Liver (tissue), 9 donors: ENCODE data around the gene MYO3B. TPM values are rescaled to one million over a fixed set of nuclear protein-coding genes. Genes with fewer than 3 reads are reported as not detected.

ENCODE experiments used
- DNase-seq: peaks from one replicate; pipeline ENCODE4 v3.0.0-alpha.2; 2017; ENCODE audit warnings: low spot score
- H3K27ac ChIP-seq, 2 donors: one replicate each; pipeline ENCODE4 v1.7.0; 2013; ENCODE audit warnings: inconsistent platforms in 2 of 2, low read length in 2 of 2, control low read depth in 1 of 2, low read depth in 1 of 2, mild to moderate bottlenecking in 1 of 2
- H3K27me3 ChIP-seq, 4 donors: one replicate each; pipeline versions ENCODE4 v1.6.1 to v1.7.0; 2013; ENCODE audit warnings: low read length in 3 of 4, inconsistent platforms in 1 of 4, mild to moderate bottlenecking in 1 of 4, moderate library complexity in 1 of 4; ENCODE audit not compliant: control insufficient read depth in 4 of 4, insufficient read depth in 4 of 4
- H3K36me3 ChIP-seq, 4 donors: one replicate each; pipeline versions ENCODE4 v1.6.1 to v1.7.0; 2013; ENCODE audit warnings: low read length in 3 of 4, mild to moderate bottlenecking in 3 of 4, low read depth in 1 of 4, moderate library complexity in 1 of 4; ENCODE audit not compliant: control insufficient read depth in 4 of 4, insufficient read depth in 3 of 4
- H3K4me1 ChIP-seq, 4 donors: one replicate each; pipeline versions ENCODE4 v1.6.1 to v1.7.0; 2013; ENCODE audit warnings: low read length in 3 of 4, mild to moderate bottlenecking in 3 of 4, moderate library complexity in 1 of 4; ENCODE audit not compliant: control insufficient read depth in 4 of 4, insufficient read depth in 4 of 4
- H3K4me3 ChIP-seq, 3 donors: one replicate each; pipeline versions ENCODE4 v1.6.1 to v1.7.0; 2013; ENCODE audit warnings: low read length in 3 of 3, control low read depth in 1 of 3, low read depth in 1 of 3, mild to moderate bottlenecking in 1 of 3
- H3K9ac ChIP-seq, 2 donors: one replicate each; pipeline ENCODE4 v1.7.0; 2013; ENCODE audit warnings: low read length in 2 of 2, mild to moderate bottlenecking in 2 of 2, moderate library complexity in 2 of 2, control low read depth in 1 of 2, low read depth in 1 of 2
- H3K9me3 ChIP-seq, 4 donors: one replicate each; pipeline versions ENCODE4 v1.6.1 to v1.7.0; 2013; ENCODE audit warnings: low read length in 3 of 4; ENCODE audit not compliant: control insufficient read depth in 4 of 4
- EGR1 ChIP-seq, 2 donors: IDR thresholded peaks; 2 replicates each; pipeline ENCODE4 v1.6.1; 2016 to 2018; ENCODE audit warnings: antibody characterized with exemption in 2 of 2, low read depth in 2 of 2
- HNF4A ChIP-seq, 2 donors: conservative IDR thresholded peaks; 2 replicates each; pipeline ENCODE4 v1.6.1; 2016; ENCODE audit warnings: antibody characterized with exemption in 2 of 2, mild to moderate bottlenecking in 2 of 2
- JUND ChIP-seq, 2 donors: IDR thresholded peaks; 2 replicates each; pipeline ENCODE4 v1.6.1; 2016; ENCODE audit warnings: antibody characterized with exemption in 2 of 2
- MAX ChIP-seq: IDR thresholded peaks from 2 replicates; pipeline ENCODE4 v1.6.1; 2016; ENCODE audit warnings: antibody characterized with exemption
- NR2F2 ChIP-seq: IDR thresholded peaks from 2 replicates; pipeline ENCODE4 v1.6.1; 2016; ENCODE audit warnings: antibody characterized with exemption
- RAD21 ChIP-seq, 2 donors: IDR thresholded peaks; 2 replicates each; pipeline ENCODE4 v1.6.1; 2016; ENCODE audit warnings: antibody characterized with exemption in 2 of 2, mild to moderate bottlenecking in 2 of 2
- SP1 ChIP-seq: IDR thresholded peaks from 2 replicates; pipeline ENCODE4 v1.6.1; 2018; ENCODE audit warnings: antibody characterized with exemption, mild to moderate bottlenecking
- TAF1 ChIP-seq: conservative IDR thresholded peaks from 2 replicates; pipeline ENCODE4 v1.6.1; 2016; ENCODE audit warnings: antibody characterized with exemption, mild to moderate bottlenecking
- ZBTB33 ChIP-seq: IDR thresholded peaks from 2 replicates; pipeline ENCODE4 v1.6.1; 2016; ENCODE audit warnings: antibody characterized with exemption
- WGBS: extraction: QIAGEN DNeasy Blood & Tissue Kit; methylation state at CpG from one replicate; pipeline ENCODE4 v1.1.7; 2013; 5-methylcytosine and 5-hydroxymethylcytosine counted together
- polyA plus RNA-seq, 2 donors: library from polyadenylated mRNA; stranded (reverse) in 1 of 2; unstranded in 1 of 2; fragments of 200-250 nt in 1 of 2; fragments of >200 nt in 1 of 2; fragmentation: Nextera tagmentation in 1 of 2; extraction: Ambion mirVana in 1 of 2; gene quantifications; one replicate each; pipeline versions ENCODE4 v1.2.1 to v1.2.3, GENCODE V29; 2013 to 2015
- total RNA-seq, 2 donors: library from RNA; depleted of rRNA; stranded (reverse); fragments of >200 nt; gene quantifications; one replicate each; pipeline ENCODE4 v1.2.3, GENCODE V29; 2014
- TF ChIP-seq, protein P1 (sequence below): fragments of 150-350 bp; IDR thresholded peaks from 2 replicates; pipeline ENCODE4 v1.5.1; 2017; ENCODE audit warnings: improper control_type of control experiment, low read depth, low read length; ENCODE audit not compliant: missing input control
- TF ChIP-seq, protein P2 (sequence below): IDR thresholded peaks from 2 replicates; pipeline ENCODE4 v1.6.1; 2016; ENCODE audit warnings: antibody characterized with exemption
- TF ChIP-seq, protein P3 (sequence below): IDR thresholded peaks from 2 replicates; pipeline ENCODE4 v1.6.1; 2016; ENCODE audit warnings: antibody characterized with exemption, mild to moderate bottlenecking
- donor health status: healthy.
- donor health status: healthy.
- donor health status: healthy.
- donor health status: healthy.
- donor health status: healthy.

The MYO3B gene
- total and polyA plus RNA-seq, 4 donors: under 0.01 to 0.05 TPM; not detected in 2

GRCh38 chr2:170243118-170243837 is 65.3 kb downstream of the MYO3B start (continued):
- TF ChIP-seq RAD21 (IDR thresholded peaks at IDR 0.05) (no peak), JUND (IDR thresholded peaks at IDR 0.05) (no peak)

- H3K36me3 ChIP-seq: no peaks in the 10 kb centered on the region
- H3K4me1 ChIP-seq: no peaks in the 10 kb centered on the region
- no peak overlapping the region for H3K9ac ChIP-seq
- 61% methylated on average over 4 of the region's 4 CpGs for WGBS
- H3K4me3 ChIP-seq: no peak overlapping the region
- DNase-seq: no peak
- H3K9me3 ChIP-seq: no peaks in the 10 kb centered on the region
- no peak overlapping the region for H3K27ac ChIP-seq
- TF ChIP-seq JUND (IDR thresholded peaks at IDR 0.05) (no peak), MAX (no peak), SP1 (no peak), HNF4A (conservative IDR thresholded peaks at IDR 0.05) (no peak), RAD21 (IDR thresholded peaks at IDR 0.05) (no peak), ZBTB33 (no peak)
- TF ChIP-seq, protein P1, sequence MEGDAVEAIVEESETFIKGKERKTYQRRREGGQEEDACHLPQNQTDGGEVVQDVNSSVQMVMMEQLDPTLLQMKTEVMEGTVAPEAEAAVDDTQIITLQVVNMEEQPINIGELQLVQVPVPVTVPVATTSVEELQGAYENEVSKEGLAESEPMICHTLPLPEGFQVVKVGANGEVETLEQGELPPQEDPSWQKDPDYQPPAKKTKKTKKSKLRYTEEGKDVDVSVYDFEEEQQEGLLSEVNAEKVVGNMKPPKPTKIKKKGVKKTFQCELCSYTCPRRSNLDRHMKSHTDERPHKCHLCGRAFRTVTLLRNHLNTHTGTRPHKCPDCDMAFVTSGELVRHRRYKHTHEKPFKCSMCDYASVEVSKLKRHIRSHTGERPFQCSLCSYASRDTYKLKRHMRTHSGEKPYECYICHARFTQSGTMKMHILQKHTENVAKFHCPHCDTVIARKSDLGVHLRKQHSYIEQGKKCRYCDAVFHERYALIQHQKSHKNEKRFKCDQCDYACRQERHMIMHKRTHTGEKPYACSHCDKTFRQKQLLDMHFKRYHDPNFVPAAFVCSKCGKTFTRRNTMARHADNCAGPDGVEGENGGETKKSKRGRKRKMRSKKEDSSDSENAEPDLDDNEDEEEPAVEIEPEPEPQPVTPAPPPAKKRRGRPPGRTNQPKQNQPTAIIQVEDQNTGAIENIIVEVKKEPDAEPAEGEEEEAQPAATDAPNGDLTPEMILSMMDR: no peak
- TF ChIP-seq, protein P2, sequence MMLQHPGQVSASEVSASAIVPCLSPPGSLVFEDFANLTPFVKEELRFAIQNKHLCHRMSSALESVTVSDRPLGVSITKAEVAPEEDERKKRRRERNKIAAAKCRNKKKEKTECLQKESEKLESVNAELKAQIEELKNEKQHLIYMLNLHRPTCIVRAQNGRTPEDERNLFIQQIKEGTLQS: no peak
- TF ChIP-seq, protein P3, sequence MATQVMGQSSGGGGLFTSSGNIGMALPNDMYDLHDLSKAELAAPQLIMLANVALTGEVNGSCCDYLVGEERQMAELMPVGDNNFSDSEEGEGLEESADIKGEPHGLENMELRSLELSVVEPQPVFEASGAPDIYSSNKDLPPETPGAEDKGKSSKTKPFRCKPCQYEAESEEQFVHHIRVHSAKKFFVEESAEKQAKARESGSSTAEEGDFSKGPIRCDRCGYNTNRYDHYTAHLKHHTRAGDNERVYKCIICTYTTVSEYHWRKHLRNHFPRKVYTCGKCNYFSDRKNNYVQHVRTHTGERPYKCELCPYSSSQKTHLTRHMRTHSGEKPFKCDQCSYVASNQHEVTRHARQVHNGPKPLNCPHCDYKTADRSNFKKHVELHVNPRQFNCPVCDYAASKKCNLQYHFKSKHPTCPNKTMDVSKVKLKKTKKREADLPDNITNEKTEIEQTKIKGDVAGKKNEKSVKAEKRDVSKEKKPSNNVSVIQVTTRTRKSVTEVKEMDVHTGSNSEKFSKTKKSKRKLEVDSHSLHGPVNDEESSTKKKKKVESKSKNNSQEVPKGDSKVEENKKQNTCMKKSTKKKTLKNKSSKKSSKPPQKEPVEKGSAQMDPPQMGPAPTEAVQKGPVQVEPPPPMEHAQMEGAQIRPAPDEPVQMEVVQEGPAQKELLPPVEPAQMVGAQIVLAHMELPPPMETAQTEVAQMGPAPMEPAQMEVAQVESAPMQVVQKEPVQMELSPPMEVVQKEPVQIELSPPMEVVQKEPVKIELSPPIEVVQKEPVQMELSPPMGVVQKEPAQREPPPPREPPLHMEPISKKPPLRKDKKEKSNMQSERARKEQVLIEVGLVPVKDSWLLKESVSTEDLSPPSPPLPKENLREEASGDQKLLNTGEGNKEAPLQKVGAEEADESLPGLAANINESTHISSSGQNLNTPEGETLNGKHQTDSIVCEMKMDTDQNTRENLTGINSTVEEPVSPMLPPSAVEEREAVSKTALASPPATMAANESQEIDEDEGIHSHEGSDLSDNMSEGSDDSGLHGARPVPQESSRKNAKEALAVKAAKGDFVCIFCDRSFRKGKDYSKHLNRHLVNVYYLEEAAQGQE: no peak
- H3K27me3 ChIP-seq: peaks cover 0 to 3% (median 0%) of the 10 kb centered on the region in 4 donors
Measured at GRCh38 chr2:170243898-170244297, 66.0 kb downstream of the MYO3B start.

DNA sequence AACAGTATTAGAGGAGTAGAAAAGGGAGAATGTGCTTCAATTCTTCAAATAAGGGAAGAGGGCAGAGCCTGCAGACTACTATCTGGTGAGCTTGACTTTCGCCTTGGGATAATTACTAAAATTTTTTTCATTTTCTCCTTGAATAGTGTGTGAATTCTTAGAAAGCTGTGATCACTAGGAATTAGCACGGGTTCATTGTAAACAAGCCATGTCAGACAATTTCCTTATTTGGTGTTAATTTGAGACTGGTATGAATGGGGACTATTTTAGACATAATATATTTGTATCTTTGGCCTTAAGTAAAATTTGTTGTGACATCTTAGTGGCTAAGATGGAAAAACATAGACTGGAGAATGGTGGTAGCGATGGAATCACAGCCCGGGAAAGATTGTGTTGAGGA is 66.6 kb downstream of the MYO3B start:
- H3K4me1 ChIP-seq: no peaks in the 10 kb centered on the region
- H3K27me3 ChIP-seq: peaks cover 0 to 3% (median 0%) of the 10 kb centered on the region in 4 donors
- WGBS: 85% methylated on average over 4 of the region's 4 CpGs
- H3K27ac ChIP-seq: no peak overlapping the region
- H3K9me3 ChIP-seq: no peaks in the 10 kb centered on the region
- H3K36me3 ChIP-seq: no peaks in the 10 kb centered on the region
- H3K4me3 ChIP-seq: no peak overlapping the region
- no peak overlapping the region for H3K9ac ChIP-seq
- no peak for DNase-seq
- TF ChIP-seq TAF1 (no peak), HNF4A (conservative IDR thresholded peaks at IDR 0.05) (no peak), MAX (no peak), ZBTB33 (no peak), EGR1 (IDR thresholded peaks at IDR 0.05; ENCODE audit: low read depth in 2 of 2) (no peak), NR2F2 (no peak)
- TF ChIP-seq, protein P3: no peak
- TF ChIP-seq, protein P2: no peak
